NT2/D1 (cell line): ENCODE results near the gene LCOR.

Experiments
- YY1 ChIP-seq: IDR thresholded peaks from 2 replicates; pipeline ENCODE4 v1.6.1; 2011; ENCODE audit not compliant: insufficient read length, insufficient read depth
- ZNF274 ChIP-seq: IDR thresholded peaks from 2 replicates; pipeline ENCODE4 v1.6.1; 2011; ENCODE audit warnings: mild to moderate bottlenecking, low read depth, low read length

DNA sequence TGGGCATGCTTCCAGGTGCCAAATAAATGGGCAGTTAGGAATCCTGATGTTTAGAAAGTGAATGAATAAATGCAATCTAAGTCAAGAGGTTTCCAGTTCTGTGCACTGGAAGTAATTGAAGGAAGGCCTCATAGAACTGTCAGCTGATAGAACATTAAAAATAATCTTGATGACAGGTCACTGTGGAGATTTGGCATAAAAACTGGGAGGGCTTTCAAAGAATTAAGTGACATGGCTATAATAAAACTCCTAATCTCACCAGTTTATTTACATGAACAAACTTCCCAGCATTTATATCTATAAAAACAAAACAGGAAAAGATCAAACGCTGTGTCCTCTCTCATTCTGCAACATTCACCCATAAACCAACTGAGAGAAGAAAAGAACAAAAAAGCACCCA, 183.1 kb downstream of the LCOR start:
- TF ChIP-seq ZNF274: no peak
- no peak for TF ChIP-seq YY1
